ENCODE data around the gene ZNF740. TPM values are rescaled to one million over a fixed set of nuclear protein-coding genes. Genes with fewer than 3 reads are reported as not detected.
A peak's percentile ranks its signal among the peaks of the same experiment; 100 is the strongest.

ZNF740 gene
- total RNA-seq: 10 to 100 TPM; 53.6 to 60.2 TPM

DNA sequence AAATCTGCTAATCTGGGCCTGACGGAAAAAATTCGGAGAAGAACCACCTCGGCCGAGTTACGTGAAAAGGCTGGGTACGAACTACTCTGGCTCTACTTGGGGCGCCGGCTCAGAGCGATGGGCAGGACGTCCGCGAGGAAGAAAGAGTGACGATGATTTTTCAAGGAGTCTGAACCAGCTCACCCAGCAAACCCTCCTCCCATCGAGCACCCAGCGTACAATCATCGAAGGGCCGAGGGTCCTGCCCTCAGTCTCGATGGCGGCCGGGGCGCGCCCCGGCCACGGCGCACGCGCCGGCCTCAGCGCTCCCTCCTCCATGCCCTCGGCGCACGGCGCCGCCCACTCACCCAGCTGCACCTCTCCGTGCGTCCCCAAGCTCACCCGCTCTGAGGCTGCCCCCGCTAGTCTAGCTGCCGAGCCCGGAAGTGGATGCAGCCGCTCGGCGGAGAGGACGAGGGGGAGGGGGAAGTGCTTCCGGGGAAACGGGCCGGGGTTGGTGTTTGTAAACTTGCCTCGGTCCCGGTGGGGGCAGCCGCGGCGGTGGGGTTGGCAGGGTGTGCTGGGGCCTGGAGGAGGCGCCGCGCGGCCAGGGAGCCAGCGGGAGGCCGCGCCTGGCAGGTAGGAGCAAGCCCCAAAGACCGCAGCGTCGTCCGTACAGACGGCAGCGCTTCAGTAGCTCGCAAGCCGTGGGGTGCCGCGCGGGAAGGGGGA is at the start of gene ZNF740, which contains the start of gene CSAD:
TSS of gene ZNF740 (plus strand) at position 503 of the 711 bp plus-strand sequence. CDS start 1,262 bp downstream, outside the sequence.
TSS of gene CSAD (minus strand) at position 706 of the 711 bp plus-strand sequence. CDS start 7,455 bp downstream, outside the sequence.
- peak; percentile 94 for DNase-seq
- POLR2A ChIA-PET: interaction anchor here (0.5 to 4.6 kb wide), 28 partner anchors 9 to 320 kb away, joined by 3 to 57 read pairs (median 6); partner anchors contain the start of genes EIF4B, ESPL1, ITGB7 and MYG1
- H3K36me3 Mint-ChIP-seq: peaks cover 26% of the 10 kb centered on the region
- H3K4me1 Mint-ChIP-seq: peaks cover 36% of the 10 kb centered on the region
- H3K27ac Mint-ChIP-seq: peak within 1 kb of the TSS; percentile 93
- ATAC-seq (ENCODE audit: low read depth): peak; percentile 97
- H3K9me3 Mint-ChIP-seq: no peaks in the 10 kb centered on the region
- H3K4me3 Mint-ChIP-seq: peak within 1 kb of the TSS; percentile 86
- no peaks in the 10 kb centered on the region for H3K27me3 Mint-ChIP-seq

DNA sequence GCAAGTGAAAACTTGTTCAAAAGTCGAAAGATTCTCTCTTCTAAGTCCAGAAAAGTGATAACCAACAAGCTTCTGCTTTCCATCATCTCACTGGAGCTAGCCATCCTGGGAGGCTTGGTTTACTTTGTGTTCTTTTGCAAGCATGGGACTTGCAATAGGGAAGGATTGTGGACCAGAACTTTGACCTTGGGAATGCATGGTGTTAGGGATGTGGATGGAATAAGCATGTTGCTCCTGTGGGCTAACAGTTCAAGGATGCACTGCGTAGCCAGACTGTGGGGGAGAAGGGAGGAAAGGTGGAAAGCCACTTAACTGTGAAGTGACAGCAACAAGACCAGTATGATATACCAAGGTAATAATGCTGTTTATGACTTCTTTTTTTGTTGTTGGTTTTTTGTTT is 48.7 kb upstream of the ZNF740 start:
- H3K9me3 Mint-ChIP-seq: no peaks in the 10 kb centered on the region
- no peak for ATAC-seq (ENCODE audit: low read depth)
- peaks cover 3% of the 10 kb centered on the region for H3K36me3 Mint-ChIP-seq
- H3K4me1 Mint-ChIP-seq: peaks cover 1% of the 10 kb centered on the region
- no peak overlapping the region for H3K27ac Mint-ChIP-seq
- H3K27me3 Mint-ChIP-seq: peaks cover 6% of the 10 kb centered on the region
- no peak for DNase-seq
- POLR2A ChIA-PET: interaction anchor here (0.7 kb wide), 1 partner anchor 21 kb away, joined by 3 read pairs; no protein-coding TSS in a partner anchor
- no peak overlapping the region for H3K4me3 Mint-ChIP-seq

DNA sequence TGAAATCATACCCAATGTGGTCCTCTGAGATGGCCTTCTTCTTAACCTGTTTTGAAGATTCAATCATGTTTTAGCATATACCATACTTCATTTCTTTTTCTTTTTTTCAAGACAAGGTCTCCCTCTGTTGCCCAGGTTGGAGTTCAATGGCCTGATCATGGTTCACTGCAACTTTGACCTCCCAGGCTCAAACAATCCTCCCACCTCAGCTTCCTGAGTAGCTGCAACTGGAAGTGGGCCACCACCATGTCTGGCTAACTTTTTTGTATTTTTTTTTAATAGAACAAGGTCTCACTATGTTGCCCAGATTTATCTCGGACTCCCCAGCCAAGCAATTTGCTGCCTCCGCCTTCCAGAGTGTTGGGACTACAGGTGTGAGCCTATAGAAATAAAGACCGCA is 46.8 kb upstream of the ZNF740 start:
- H3K9me3 Mint-ChIP-seq: peaks cover 4% of the 10 kb centered on the region
- H3K27ac Mint-ChIP-seq: no peak overlapping the region
- POLR2A ChIA-PET: no interaction called here
- H3K4me1 Mint-ChIP-seq: peaks cover 1% of the 10 kb centered on the region
- DNase-seq: no peak
- no peak for ATAC-seq (ENCODE audit: low read depth)
- H3K27me3 Mint-ChIP-seq: peaks cover 16% of the 10 kb centered on the region
- no peak overlapping the region for H3K4me3 Mint-ChIP-seq
- H3K36me3 Mint-ChIP-seq: peaks cover 4% of the 10 kb centered on the region

DNA sequence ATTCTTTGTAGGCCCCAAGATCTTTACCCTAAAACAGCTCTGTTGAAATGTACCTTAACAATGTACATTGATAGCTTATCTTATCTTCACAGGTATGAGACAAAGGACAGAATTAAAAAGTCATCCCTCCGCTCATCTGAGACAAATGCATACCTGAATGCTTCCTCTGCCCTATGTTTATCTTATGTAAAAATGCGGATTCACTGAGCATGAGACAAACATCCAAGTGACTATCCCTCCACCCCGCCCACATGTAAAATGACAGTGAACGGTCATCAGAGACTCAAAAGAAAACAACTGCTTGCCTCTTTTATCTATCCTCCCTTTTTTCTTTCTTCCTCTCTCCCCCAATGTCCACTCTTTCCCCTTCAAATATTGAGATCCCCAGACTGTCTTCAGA is 37.2 kb upstream of the ZNF740 start:
- H3K27me3 Mint-ChIP-seq: peaks cover 16% of the 10 kb centered on the region
- POLR2A ChIA-PET: no interaction called here
- no peaks in the 10 kb centered on the region for H3K4me1 Mint-ChIP-seq

GRCh38 chr12:53145383-53146260 is 34.9 kb upstream of the ZNF740 start:
- Mint-ChIP-seq H3K27me3 (peaks cover 9% of the 10 kb centered on the region), H3K9me3 (no peaks in the 10 kb centered on the region), H3K27ac (no peak overlapping the region), H3K4me3 (no peak overlapping the region), H3K4me1 (peaks cover 2% of the 10 kb centered on the region), H3K36me3 (no peaks in the 10 kb centered on the region)
- DNase-seq (no peak), ATAC-seq (ENCODE audit: low read depth) (no peak)
- POLR2A ChIA-PET: no interaction called here

More for the DNA sequence above, 37.2 kb upstream of the ZNF740 start:
- H3K36me3 Mint-ChIP-seq: peaks cover 5% of the 10 kb centered on the region
- peaks cover 5% of the 10 kb centered on the region for H3K9me3 Mint-ChIP-seq
- no peak overlapping the region for H3K4me3 Mint-ChIP-seq
- no peak for ATAC-seq (ENCODE audit: low read depth)
- DNase-seq: no peak
- no peak overlapping the region for H3K27ac Mint-ChIP-seq

DNA sequence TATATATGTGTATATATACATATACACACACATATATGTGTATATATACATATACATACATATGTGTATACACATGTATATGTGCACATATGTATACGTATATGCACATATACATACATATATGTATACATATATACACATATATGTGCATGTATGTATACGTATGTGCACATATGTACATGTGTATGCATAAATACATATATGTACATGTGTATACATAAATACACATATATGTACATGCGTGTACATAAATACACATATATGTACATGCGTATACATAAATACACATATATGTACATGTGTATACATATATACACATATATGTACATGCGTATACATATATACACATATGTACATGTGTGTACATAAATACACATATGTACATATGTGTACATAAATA is 33.3 kb upstream of the ZNF740 start:
- DNase-seq: no peak
- Mint-ChIP-seq H3K4me3 (no peak overlapping the region), H3K27me3 (peaks cover 9% of the 10 kb centered on the region), H3K36me3 (no peaks in the 10 kb centered on the region), H3K27ac (no peak overlapping the region), H3K9me3 (no peaks in the 10 kb centered on the region), H3K4me1 (peaks cover 2% of the 10 kb centered on the region)
- no peak for ATAC-seq (ENCODE audit: low read depth)
- POLR2A ChIA-PET: no interaction called here

DNA sequence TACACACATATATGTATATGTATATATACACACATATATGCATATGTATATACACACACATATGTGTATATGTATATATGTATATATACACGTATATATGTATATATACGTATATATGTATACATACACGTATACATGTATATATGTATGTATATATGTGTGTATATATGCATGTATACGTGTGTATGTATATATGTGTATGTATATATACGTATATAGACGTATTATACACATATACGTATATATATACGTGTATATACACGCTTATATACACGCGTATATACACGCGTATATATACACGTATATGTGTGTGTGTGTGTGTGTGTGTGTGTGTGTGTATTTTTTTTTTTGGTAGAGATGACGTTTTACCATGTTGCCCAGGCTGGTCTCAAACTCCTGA is 32.9 kb upstream of the ZNF740 start:
- POLR2A ChIA-PET: no interaction called here
- H3K4me1 Mint-ChIP-seq: peaks cover 2% of the 10 kb centered on the region

GRCh38 chr12:53151039-53151438 is 29.5 kb upstream of the ZNF740 start:
- H3K4me1 Mint-ChIP-seq: peaks cover 2% of the 10 kb centered on the region
- no peak overlapping the region for H3K4me3 Mint-ChIP-seq
- H3K27ac Mint-ChIP-seq: no peak overlapping the region
- ATAC-seq (ENCODE audit: low read depth) (no peak), DNase-seq (no peak)
- no peaks in the 10 kb centered on the region for H3K36me3 Mint-ChIP-seq
- H3K27me3 Mint-ChIP-seq: peaks cover 4% of the 10 kb centered on the region
- POLR2A ChIA-PET: interaction anchor here (0.7 kb wide), 1 partner anchor 129 kb away, joined by 3 read pairs; no protein-coding TSS in a partner anchor
- no peaks in the 10 kb centered on the region for H3K9me3 Mint-ChIP-seq

More for the DNA sequence above, 32.9 kb upstream of the ZNF740 start:
- Mint-ChIP-seq H3K27ac (no peak overlapping the region), H3K27me3 (peaks cover 9% of the 10 kb centered on the region), H3K36me3 (no peaks in the 10 kb centered on the region), H3K9me3 (no peaks in the 10 kb centered on the region), H3K4me3 (no peak overlapping the region)
- DNase-seq (no peak), ATAC-seq (ENCODE audit: low read depth) (no peak)

DNA sequence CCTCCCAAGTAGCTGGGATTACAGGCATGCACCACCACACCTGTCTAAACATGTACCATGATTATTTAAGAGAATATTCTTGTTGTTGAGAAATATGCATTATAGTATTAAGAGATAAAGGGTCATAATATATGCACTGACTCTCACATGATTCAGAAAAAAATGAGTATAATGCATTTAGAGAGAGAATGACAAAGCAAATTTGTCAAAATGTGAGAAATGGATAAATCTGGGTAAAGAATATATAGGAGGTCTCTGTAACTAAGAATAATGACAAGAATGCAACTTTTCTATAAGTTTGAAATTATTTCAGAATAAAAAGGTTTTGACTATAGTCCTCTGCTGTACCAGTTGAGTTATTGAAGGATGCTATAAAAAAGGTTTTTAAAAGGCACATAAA is 28.1 kb upstream of the ZNF740 start:
- no peaks in the 10 kb centered on the region for H3K27me3 Mint-ChIP-seq
- DNase-seq (no peak), ATAC-seq (ENCODE audit: low read depth) (no peak)
- POLR2A ChIA-PET: interaction anchor here (1.5 kb wide), 1 partner anchor 21 kb away, joined by 3 read pairs; no protein-coding TSS in a partner anchor
- H3K4me3 Mint-ChIP-seq: no peak overlapping the region
- H3K27ac Mint-ChIP-seq: no peak overlapping the region
- H3K4me1 Mint-ChIP-seq: peaks cover 5% of the 10 kb centered on the region
- H3K36me3 Mint-ChIP-seq: no peaks in the 10 kb centered on the region
- H3K9me3 Mint-ChIP-seq: no peaks in the 10 kb centered on the region

DNA sequence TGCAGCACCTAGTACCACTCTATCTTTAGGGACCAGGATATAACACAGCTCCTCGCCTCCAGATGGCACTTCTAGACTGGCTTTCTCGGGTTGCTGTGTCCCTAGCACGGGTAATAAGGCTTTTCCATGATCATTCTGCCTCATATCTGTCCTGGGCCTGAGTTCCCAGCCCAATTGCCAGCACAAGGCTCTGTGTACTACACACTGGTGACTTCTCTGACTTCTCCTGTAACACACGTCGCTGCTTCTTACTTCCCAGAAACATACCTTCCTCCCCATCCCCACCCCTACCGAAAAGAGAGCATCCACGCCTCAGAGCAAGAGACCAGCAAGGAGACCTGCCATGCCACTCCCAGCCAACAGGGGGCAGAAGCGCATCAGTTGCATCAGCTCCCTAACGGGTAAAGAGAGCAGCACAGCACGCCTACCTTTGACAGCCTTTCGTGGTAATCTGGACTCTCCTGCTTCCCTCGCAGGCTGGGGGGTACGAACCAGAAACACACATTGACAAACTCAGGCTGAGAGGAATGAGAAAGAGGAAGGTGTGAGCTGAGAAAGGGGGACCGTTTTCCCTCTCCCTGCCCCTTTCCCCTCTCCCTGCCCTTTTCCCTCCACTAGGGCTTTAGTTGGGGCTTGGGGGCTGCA is 21.2 kb upstream of the ZNF740 start:
- peak; percentile 98 for ATAC-seq (ENCODE audit: low read depth)
- Mint-ChIP-seq H3K4me3 (peak overlapping the region; percentile 22), H3K9me3 (no peaks in the 10 kb centered on the region), H3K4me1 (peaks cover 11% of the 10 kb centered on the region), H3K27ac (peak overlapping the region; percentile 51), H3K27me3 (no peaks in the 10 kb centered on the region), H3K36me3 (no peaks in the 10 kb centered on the region)
- peak; percentile 90 for DNase-seq
- POLR2A ChIA-PET: interaction anchor here (0.6 to 2.2 kb wide), 18 partner anchors 21 to 161 kb away, joined by 3 to 14 read pairs (median 4); partner anchors contain the start of genes CSAD, MYG1, SOAT2 and ZNF740

GRCh38 chr12:53160000-53160399 is 20.5 kb upstream of the ZNF740 start:
- H3K4me1 Mint-ChIP-seq: peaks cover 11% of the 10 kb centered on the region
- H3K4me3 Mint-ChIP-seq: no peak overlapping the region
- ATAC-seq (ENCODE audit: low read depth) (no peak), DNase-seq (no peak)
- no peaks in the 10 kb centered on the region for H3K9me3 Mint-ChIP-seq
- peak overlapping the region; percentile 51 for H3K27ac Mint-ChIP-seq
- POLR2A ChIA-PET: interaction anchor here (0.8 to 2.2 kb wide), 12 partner anchors 21 to 161 kb away, joined by 3 to 14 read pairs (median 5); partner anchors contain the start of genes CSAD, SOAT2 and ZNF740
- no peaks in the 10 kb centered on the region for H3K27me3 Mint-ChIP-seq
- H3K36me3 Mint-ChIP-seq: no peaks in the 10 kb centered on the region

DNA sequence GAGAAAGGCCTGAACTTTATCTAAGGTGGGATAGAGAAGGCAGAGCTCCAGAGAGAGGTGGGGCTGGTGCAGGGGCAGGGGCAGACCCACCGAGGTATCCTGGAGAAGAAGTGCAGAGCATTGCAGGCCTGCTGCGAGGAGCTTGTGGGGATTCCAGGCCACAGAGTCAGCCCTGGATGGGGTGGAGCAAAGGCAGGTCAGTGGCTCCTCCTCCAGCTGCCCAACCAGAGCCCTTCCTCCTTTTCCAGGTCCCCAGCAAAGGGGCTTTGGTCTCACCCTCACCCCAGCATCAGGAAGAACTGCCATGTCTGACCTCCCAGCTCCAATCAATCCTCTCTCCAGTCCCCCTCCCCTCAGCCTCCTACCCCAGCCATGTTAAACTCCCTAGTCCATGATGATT is 19.8 kb upstream of the ZNF740 start:
- POLR2A ChIA-PET: interaction anchor here (1.3 to 2.2 kb wide), 9 partner anchors 20 to 160 kb away, joined by 3 to 14 read pairs (median 5); partner anchors contain the start of genes CSAD, SOAT2 and ZNF740
- DNase-seq (no peak), ATAC-seq (ENCODE audit: low read depth) (no peak)
- Mint-ChIP-seq H3K4me1 (peaks cover 11% of the 10 kb centered on the region), H3K27me3 (no peaks in the 10 kb centered on the region), H3K27ac (no peak overlapping the region), H3K36me3 (no peaks in the 10 kb centered on the region), H3K9me3 (no peaks in the 10 kb centered on the region), H3K4me3 (no peak overlapping the region)
